OCI-LY3 (cell line): ENCODE measurements around the gene HAGH.
A peak's percentile ranks its signal among the peaks of the same experiment; 100 is the strongest.

Experiments used
- H2AFZ ChIP-seq: fragments of 200-600, 300-600 bp; shearing (Covaris generic); 2 replicates; pipeline ENCODE4 v1.6.0; 2014; ENCODE audit warnings: antibody characterized with exemption, low read depth, low read length
- H3K27ac ChIP-seq: fragments of 200-600, 300-600 bp; sonication (generic); 2 replicates; pipeline ENCODE4 v1.5.1; 2014; ENCODE audit warnings: mild to moderate bottlenecking, low read length, moderate library complexity, mixed read lengths
- H3K27me3 ChIP-seq: fragments of 200-600, 300-600 bp; sonication (generic); 2 replicates; pipeline ENCODE4 v1.6.1; 2014; ENCODE audit warnings: low read depth, low read length, mixed read lengths
- H3K36me3 ChIP-seq: fragments of 200-600, 300-600 bp; sonication (generic); replicated peaks from 2 replicates; pipeline ENCODE3; 2014; ENCODE audit warnings: low read depth, low read length, mixed read lengths
- H3K4me1 ChIP-seq: fragments of 300-600, 200-600 bp; sonication (generic); 2 replicates; pipeline ENCODE4 v1.6.1; 2014; ENCODE audit warnings: low read length, mixed read lengths
- H3K4me2 ChIP-seq: fragments of 200-600, 300-600 bp; sonication (generic); 2 replicates; pipeline ENCODE4 v1.6.1; 2014; ENCODE audit warnings: low read length, mixed read lengths
- H3K4me3 ChIP-seq: fragments of 300-600, 200-600 bp; sonication (generic); 2 replicates; pipeline ENCODE4 v1.5.1; 2014; ENCODE audit warnings: antibody characterized with exemption, mild to moderate bottlenecking, low read length, moderate library complexity
- H3K79me2 ChIP-seq: fragments of 300-600, 200-600 bp; shearing (Covaris generic); 2 replicates; pipeline ENCODE4 v1.6.1; 2014; ENCODE audit warnings: mild to moderate bottlenecking, low read length, mixed read lengths
- H3K9ac ChIP-seq: fragments of 300-600, 200-600 bp; shearing (Covaris generic); 2 replicates; pipeline ENCODE4 v1.6.0; 2014; ENCODE audit warnings: mild to moderate bottlenecking, low read length, moderate library complexity
- H3K9me3 ChIP-seq: fragments of 200-600, 300-600 bp; shearing (Covaris generic); 2 replicates; pipeline ENCODE4 v1.6.1; 2014; ENCODE audit warnings: low read length, mixed read lengths; ENCODE audit not compliant: insufficient read depth
- H4K20me1 ChIP-seq: fragments of 200-600, 300-600 bp; sonication (generic); 2 replicates; pipeline ENCODE4 v1.6.1; 2016; ENCODE audit warnings: low read length, mixed read lengths; ENCODE audit not compliant: insufficient read depth
- EZH2phosphoT487 ChIP-seq: fragments of 200-600 bp; shearing (Covaris generic); IDR thresholded peaks from 2 replicates; pipeline ENCODE4 v1.6.1; 2018; ENCODE audit warnings: antibody characterized with exemption, mixed run types, low read depth
- TF ChIP-seq, protein P1 (sequence below): fragments of 200-600, 300-600 bp; sonication (generic); IDR thresholded peaks from 2 replicates; pipeline ENCODE4 v1.5.1; 2014; ENCODE audit warnings: antibody characterized with exemption, low read length, low read depth

HAGH gene

DNA sequence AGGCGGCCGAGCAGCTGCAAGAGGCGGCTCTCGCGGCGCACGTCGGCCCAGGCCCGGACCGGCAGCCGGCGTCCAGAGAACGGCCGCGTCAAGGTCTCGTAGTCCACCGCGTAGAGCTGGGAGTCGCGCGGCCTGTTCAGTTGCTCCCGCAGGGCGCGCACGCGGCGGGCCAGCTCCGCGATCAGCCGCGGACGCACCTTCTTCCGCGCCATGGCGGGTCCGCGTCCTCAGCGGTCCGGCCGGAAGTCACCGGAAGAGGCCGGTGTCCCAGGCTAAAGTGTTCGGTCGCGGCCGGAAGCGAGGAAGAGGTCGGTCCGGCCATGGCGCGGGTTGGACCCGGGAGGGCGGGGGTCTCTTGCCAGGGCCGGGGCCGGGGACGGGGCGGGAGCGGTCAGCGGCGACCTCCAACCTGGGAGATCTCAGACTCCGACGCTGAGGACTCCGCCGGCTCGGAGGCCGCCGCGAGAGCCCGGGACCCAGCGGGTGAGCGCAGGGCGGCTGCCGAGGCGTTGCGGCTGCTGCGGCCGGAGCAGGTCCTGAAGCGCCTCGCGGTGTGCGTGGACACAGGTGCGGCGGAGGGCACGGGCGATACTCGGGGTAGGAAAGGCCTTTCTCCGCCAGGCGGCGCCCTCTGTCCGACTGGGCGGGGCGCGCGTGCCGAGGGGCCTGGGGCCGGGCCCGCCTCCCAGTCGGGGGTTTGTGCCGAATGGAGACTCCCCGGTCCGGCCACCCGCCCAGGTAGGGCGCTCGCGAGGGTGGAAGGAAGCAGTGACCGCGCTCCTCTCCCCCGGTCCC, 53.5 kb downstream of the HAGH start, which contains the start of gene MRPS34:
Gene MRPS34 (minus strand): TSS at position 227 of the 795 bp plus-strand sequence. CDS start 15 bp downstream, at position 212.
- Histone ChIP-seq H2AFZ (no peak within 1 kb of the TSS), H3K4me1 (peaks cover 12% of the 10 kb centered on the region), H3K4me2 (peak within 1 kb of the TSS; percentile 97), H3K9me3 (no peaks in the 10 kb centered on the region), H3K79me2 (peaks cover 35% of the 10 kb centered on the region), H4K20me1 (no peaks in the 10 kb centered on the region), H3K4me3 (peak within 1 kb of the TSS; percentile 99), H3K9ac (peak within 1 kb of the TSS; percentile 97), H3K27ac (peak within 1 kb of the TSS; percentile 82), H3K36me3 (peaks cover 7% of the 10 kb centered on the region), H3K27me3 (no peaks in the 10 kb centered on the region)
- TF ChIP-seq, protein P1, sequence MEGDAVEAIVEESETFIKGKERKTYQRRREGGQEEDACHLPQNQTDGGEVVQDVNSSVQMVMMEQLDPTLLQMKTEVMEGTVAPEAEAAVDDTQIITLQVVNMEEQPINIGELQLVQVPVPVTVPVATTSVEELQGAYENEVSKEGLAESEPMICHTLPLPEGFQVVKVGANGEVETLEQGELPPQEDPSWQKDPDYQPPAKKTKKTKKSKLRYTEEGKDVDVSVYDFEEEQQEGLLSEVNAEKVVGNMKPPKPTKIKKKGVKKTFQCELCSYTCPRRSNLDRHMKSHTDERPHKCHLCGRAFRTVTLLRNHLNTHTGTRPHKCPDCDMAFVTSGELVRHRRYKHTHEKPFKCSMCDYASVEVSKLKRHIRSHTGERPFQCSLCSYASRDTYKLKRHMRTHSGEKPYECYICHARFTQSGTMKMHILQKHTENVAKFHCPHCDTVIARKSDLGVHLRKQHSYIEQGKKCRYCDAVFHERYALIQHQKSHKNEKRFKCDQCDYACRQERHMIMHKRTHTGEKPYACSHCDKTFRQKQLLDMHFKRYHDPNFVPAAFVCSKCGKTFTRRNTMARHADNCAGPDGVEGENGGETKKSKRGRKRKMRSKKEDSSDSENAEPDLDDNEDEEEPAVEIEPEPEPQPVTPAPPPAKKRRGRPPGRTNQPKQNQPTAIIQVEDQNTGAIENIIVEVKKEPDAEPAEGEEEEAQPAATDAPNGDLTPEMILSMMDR: peak; percentile 72
- TF ChIP-seq EZH2phosphoT487: no peak

GRCh38 chr16:1772362-1772907, 54.2 kb downstream of the HAGH start, which contains the start of gene EME2:
Gene EME2 (plus strand): TSS chr16:1772810. CDS start chr16:1773228, 418 bp downstream.
- peaks cover 7% of the 10 kb centered on the region for H3K36me3 ChIP-seq
- peaks cover 35% of the 10 kb centered on the region for H3K79me2 ChIP-seq
- H2AFZ ChIP-seq: no peak within 1 kb of the TSS

GRCh38 chr16:1771864-1772361, 54.7 kb downstream of the HAGH start:
- Histone ChIP-seq H3K9ac (peak overlapping the region; percentile 97), H3K79me2 (peaks cover 35% of the 10 kb centered on the region), H3K4me2 (peak overlapping the region; percentile 95), H3K27ac (peak overlapping the region; percentile 82), H3K4me3 (peak overlapping the region; percentile 99), H3K4me1 (peaks cover 12% of the 10 kb centered on the region), H4K20me1 (no peaks in the 10 kb centered on the region), H2AFZ (no peak overlapping the region), H3K9me3 (no peaks in the 10 kb centered on the region), H3K36me3 (peaks cover 7% of the 10 kb centered on the region), H3K27me3 (no peaks in the 10 kb centered on the region)
- TF ChIP-seq, protein P1: no peak
- TF ChIP-seq EZH2phosphoT487: no peak

More at GRCh38 chr16:1772362-1772907, 54.2 kb downstream of the HAGH start, which contains the start of gene EME2:
- peak within 1 kb of the TSS; percentile 97 for H3K4me2 ChIP-seq
- H4K20me1 ChIP-seq: no peaks in the 10 kb centered on the region
- peak within 1 kb of the TSS; percentile 97 for H3K9ac ChIP-seq
- no peaks in the 10 kb centered on the region for H3K9me3 ChIP-seq
- peaks cover 12% of the 10 kb centered on the region for H3K4me1 ChIP-seq
- H3K4me3 ChIP-seq: peak within 1 kb of the TSS; percentile 99
- TF ChIP-seq, protein P1: no peak
- no peak for TF ChIP-seq EZH2phosphoT487
- peak within 1 kb of the TSS; percentile 82 for H3K27ac ChIP-seq
- no peaks in the 10 kb centered on the region for H3K27me3 ChIP-seq
